GM19324 (cell line): Measurements from ENCODE around the gene DESI1.
"Not testable (repeated sequence)": the region's sequence is repeated elsewhere in the genome, so short reads cannot be mapped to it uniquely, and the experiment has no call there.

Experiments used
- ATAC-seq: cut with Tn5 transposase; IDR thresholded peaks from one replicate; pipeline ENCODE4 v1.9.1; 2021; ENCODE audit warnings: mild to moderate bottlenecking, moderate library complexity; ENCODE audit not compliant: unreplicated experiment, low FRiP score

The DESI1 gene

GRCh38 chr22:41562461-41562860 is 58.4 kb downstream of the DESI1 start:
- no peak for ATAC-seq

- ATAC-seq: no peak
Observed at GRCh38 chr22:41561788-41562187, 59.1 kb downstream of the DESI1 start.

DNA sequence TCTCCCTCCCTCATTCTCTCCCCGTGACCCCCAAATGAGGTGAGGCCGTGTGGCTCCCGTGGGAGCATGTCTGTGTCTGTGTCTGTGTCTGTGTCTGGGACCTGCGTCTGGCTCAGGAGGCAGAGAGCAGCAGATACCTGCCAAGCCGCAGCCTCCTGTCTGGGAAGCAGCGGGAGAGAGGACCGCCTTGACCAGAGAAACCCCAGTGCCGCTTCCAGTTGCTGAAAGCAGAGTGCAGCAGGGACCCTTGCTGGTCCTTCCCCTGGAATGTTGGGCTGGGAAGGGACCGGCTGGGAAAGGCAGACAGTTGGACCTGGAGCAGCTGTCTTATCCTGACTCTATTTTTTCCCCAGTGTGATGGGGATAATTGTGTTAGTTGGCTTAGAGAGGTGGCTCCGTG is 59.5 kb downstream of the DESI1 start:
- no peak for ATAC-seq

- ATAC-seq: no peak
Observed at GRCh38 chr22:41560095-41560471, 60.8 kb downstream of the DESI1 start.

DNA sequence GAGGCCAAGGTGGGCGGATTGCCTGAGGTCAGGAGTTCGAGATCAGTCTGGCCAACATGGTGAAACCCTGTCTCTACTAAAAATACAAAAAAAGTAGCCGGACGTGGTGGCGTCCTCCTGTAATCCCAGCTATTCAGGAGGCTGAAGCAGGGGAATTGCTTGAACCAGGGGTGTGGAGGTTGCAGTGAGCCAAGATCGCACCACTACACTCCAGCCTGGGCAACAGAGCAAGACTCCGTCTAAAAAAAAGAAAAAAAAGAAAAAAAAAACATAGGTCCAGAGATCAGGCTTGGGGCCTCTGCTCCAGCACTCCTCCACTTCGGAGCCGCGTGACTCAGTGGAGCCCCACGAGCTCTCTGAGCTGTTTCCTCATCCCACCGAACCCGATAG is 62.6 kb downstream of the DESI1 start:
- ATAC-seq: not testable (repeated sequence)

GRCh38 chr22:41557401-41558240 is 63.2 kb downstream of the DESI1 start:
- no peak for ATAC-seq

DNA sequence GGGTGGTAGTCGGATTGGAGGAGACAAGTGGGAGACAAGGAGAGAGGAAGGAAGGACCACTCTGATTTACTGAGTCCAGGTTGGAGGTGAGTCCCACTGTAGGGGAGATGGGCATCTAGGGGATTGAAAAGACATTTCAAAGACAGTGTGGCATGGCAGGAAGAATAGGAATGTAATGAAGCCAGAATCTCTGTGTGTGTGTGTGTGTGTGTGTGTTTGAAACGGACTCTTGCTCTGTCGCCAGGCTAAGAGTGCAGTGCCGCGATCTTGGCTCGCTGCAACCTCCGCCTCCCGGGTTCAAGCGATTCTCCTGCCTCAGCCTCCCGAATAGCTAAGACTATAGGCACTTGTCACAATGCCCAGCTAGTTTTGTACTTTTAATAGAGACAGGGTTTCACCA is 64.3 kb downstream of the DESI1 start:
- no peak for ATAC-seq

- ATAC-seq: no peak
Observed at GRCh38 chr22:41555325-41555982, 65.4 kb downstream of the DESI1 start.

DNA sequence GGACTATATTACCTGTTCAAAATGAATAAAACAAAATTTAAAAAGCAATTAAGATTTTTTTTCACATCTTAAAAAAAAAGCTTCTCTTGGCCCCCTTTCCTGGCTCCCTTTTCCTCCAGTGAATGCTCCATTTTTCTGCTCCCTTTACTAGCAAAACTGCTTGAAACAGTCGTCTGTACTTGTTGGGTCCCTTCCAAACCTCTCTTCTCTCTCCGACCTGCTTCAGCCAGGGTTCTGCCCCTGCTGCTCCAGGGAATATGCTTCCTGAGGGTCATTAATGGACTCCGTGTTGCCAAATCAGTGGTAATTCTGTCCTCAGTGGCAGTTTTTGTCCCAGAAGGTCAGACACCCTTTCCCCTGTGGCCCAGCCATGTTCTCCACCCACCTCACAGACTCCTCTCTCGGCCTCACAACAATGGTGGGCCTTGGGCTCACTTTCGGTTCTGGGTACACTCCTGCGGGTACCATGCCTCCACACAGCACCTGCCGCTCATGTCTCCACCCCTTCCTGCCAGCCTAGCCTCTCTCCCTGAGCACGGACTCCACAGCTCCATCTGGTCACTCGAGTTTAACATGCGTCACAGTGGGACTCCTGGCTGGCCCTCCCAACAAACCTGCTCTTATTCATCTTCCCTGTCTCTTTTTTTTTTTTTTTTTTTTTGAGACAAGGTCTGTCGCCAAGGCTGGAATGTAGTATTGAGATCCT is 68.8 kb downstream of the DESI1 start:
- no peak for ATAC-seq

- no peak for ATAC-seq
Observed at GRCh38 chr22:41550952-41551491, 69.8 kb downstream of the DESI1 start.

DNA sequence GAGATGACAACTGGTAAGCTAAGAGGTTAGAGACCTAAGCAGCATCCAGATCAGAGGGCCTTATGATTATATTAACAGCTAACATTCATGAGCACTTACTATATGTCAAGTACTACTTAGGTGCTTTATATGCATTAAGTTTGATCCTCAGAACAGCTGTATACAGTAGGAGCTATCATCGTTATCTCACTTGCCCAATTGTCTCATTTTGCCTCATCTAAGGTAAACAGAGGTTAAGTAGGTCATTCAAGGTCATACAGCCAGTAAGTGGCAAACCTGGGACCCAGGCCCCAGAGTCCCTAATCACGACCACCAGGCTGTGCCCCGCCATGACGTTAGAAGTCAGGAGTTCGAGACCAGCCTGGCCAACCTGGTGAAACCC is 72.0 kb downstream of the DESI1 start:
- no peak for ATAC-seq
